ENCODE measurements around the gene ZNF70. TPM values are rescaled to one million over a fixed set of nuclear protein-coding genes. Genes with fewer than 3 reads are reported as not detected.
A peak's percentile ranks its signal among the peaks of the same experiment; 100 is the strongest.

ZNF70 gene
- total and polyA plus RNA-seq, 2 of the 13 experiments (the other 11 are each of a cell fraction or from before 2014, with no cell fraction given) = 0.62 to 3.6 TPM

DNA sequence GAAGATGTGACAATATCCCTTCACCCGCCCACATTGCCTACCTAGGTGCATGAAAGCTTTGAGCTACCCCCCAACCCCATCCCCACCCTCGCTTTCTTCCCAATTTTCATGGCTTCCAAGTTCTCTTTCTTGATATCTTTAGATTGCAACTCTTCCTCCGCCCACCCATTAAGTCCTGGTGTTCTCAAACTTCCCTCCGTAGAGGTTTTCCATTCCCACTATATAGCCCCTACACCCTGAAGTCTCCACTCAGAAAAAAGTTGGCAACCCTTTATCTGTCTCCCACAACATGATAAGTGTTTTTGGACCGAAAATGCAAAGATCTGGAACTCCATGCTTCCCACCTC, 572 bp downstream of the ZNF70 start:
- Histone ChIP-seq H3K9me3 (ENCODE audit: low read length) (no peaks in the 10 kb centered on the region), H3K27ac (ENCODE audit: extremely low read length, insufficient read depth, low read length) (peak overlapping the region; percentile 45), H3K79me2 (ENCODE audit: insufficient read depth, low read length) (peaks cover 7% of the 10 kb centered on the region), H2AFZ (ENCODE audit: low read length) (no peak overlapping the region), H3K27me3 (ENCODE audit: control insufficient read depth in 1 of 2, insufficient read depth in 2 of 2, low read length in 2 of 2) (no peaks in the 10 kb centered on the region), H3K4me3 (replicated peaks in 1 of 3; ENCODE audit: insufficient read depth in 1 of 3, low read depth in 2 of 3, low read length in 3 of 3) (peak overlapping the region; percentile 78 to 92 (median 89)), H3K9ac (ENCODE audit: insufficient read depth, low read depth, low read length) (peak overlapping the region; percentile 69), H3K4me1 (ENCODE audit: insufficient read depth, low read length) (peaks cover 23% of the 10 kb centered on the region), H3K36me3 (replicated peaks in 1 of 2; ENCODE audit: control insufficient read depth in 1 of 2, insufficient read depth in 2 of 2, low read length in 2 of 2) (no peaks in the 10 kb centered on the region), H3K4me2 (ENCODE audit: low read depth, low read length) (peak overlapping the region; percentile 92), H4K20me1 (ENCODE audit: insufficient read depth, low read length) (no peaks in the 10 kb centered on the region)
- intact Hi-C loops (cut with micrococcal nuclease; ENCODE audit: unreplicated experiment) = no loop called here
- DNase-seq (ENCODE audit: low spot score) (no peak), ATAC-seq (no peak), FAIRE-seq (no peak)
- BruUV-seq (replicated peaks) = no TSS peak
- TF ChIP-seq KDM4B (CRISPR knock-in tag; IDR thresholded peaks at IDR 0.05) = no peak
- TF ChIP-seq ZBTB44 (CRISPR knock-in tag; IDR thresholded peaks at IDR 0.05) = no peak
- TF ChIP-seq RBFOX2 (IDR thresholded peaks at IDR 0.05; ENCODE audit: low read depth, low read length) = no peak
- TF ChIP-seq ZNF841 (CRISPR knock-in tag; IDR thresholded peaks at IDR 0.05; ENCODE audit: borderline replicate concordance) = no peak
- no peak for TF ChIP-seq ZNF672 (CRISPR knock-in tag; IDR thresholded peaks at IDR 0.05)
- no peak for TF ChIP-seq BCL6 (CRISPR knock-in tag; IDR thresholded peaks at IDR 0.05)
- TF ChIP-seq CENPT (CRISPR knock-in tag; IDR thresholded peaks at IDR 0.05; ENCODE audit: low read depth) = no peak
- no peak for TF ChIP-seq ARID2 (CRISPR knock-in tag; IDR thresholded peaks at IDR 0.05; ENCODE audit: borderline replicate concordance)
- TF ChIP-seq MZF1 (CRISPR knock-in tag; IDR thresholded peaks at IDR 0.05; ENCODE audit: borderline replicate concordance) = no peak
- no peak for TF ChIP-seq ZNF136 (CRISPR knock-in tag; IDR thresholded peaks at IDR 0.05; ENCODE audit: low read depth)
- TF ChIP-seq MYNN (CRISPR knock-in tag; IDR thresholded peaks at IDR 0.05; ENCODE audit: low read depth) = no peak
- TF ChIP-seq ZNF576 (CRISPR knock-in tag; IDR thresholded peaks at IDR 0.05) = no peak
- TF ChIP-seq XBP1 (CRISPR knock-in tag; IDR thresholded peaks at IDR 0.05) = no peak
- no peak for TF ChIP-seq IRF2 (CRISPR knock-in tag; IDR thresholded peaks at IDR 0.05)
- ChIA-PET CTCF (ENCODE audit: low intra/inter-chr PET ratio, low total read pairs) (no interaction called here), POLR2A (interaction anchor here (0.6 to 4.9 kb wide), 9 partner anchors 9 to 99 kb away, joined by 3 to 52 read pairs (median 4); partner anchors contain the start of genes C22orf15 and CHCHD10)
- in situ Hi-C loops (cut with HindIII; ENCODE audit: extremely low pct_ligation_motif_present, low pct_unique_long_range_greater_than_20kb) = no loop called here
- WGBS (ENCODE audit: low lambda C conversion rate) = 35% methylated on average over 5 of the region's 5 CpGs
